G401.6 (cell line): ENCODE results near the gene FXR1.

ENCODE experiments used
- FAIRE-seq: peaks from 2 replicates; lab custom pipeline; 2012; peaks lifted over from hg19 to GRCh38; lab: Jason Lieb, UNC

FXR1 gene

DNA sequence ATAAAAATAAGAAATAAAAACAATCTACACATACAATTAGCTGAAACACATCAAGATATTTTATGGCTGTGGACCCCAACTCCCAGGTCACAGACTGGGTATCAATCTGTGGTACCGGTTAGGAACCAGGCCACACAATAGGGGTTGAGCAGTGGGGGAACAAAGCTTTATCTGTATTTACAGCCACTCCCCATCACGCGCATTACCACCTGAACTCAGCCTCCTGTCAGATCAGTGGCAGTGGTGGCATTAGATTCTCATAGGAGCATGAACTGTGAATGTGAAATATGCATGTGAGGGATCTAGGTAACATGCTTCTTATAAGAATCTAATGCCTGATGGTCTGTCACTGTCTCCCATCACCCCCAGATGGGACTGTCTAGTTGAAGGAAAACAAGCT lies 94.8 kb downstream of the FXR1 start:
- no peak for FAIRE-seq

DNA sequence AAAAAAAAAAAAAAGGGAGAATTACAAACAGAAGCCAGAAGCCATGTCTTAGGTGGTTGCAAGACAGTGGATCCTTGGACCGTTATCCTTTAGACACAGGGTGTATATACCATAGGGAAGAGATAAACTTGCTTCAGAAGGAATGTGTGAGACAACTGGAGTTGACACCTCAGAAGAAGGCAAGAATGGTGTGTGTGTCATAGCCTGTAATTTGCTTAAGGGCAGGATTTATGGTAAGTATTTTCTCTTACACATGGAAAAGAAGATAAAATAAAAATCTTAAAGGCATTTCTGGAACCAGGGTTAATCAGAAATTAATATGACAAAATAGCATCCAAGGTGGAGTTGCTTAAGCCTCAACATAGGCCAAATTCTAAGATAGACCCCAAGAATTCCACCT lies 96.3 kb downstream of the FXR1 start:
- FAIRE-seq = no peak

DNA sequence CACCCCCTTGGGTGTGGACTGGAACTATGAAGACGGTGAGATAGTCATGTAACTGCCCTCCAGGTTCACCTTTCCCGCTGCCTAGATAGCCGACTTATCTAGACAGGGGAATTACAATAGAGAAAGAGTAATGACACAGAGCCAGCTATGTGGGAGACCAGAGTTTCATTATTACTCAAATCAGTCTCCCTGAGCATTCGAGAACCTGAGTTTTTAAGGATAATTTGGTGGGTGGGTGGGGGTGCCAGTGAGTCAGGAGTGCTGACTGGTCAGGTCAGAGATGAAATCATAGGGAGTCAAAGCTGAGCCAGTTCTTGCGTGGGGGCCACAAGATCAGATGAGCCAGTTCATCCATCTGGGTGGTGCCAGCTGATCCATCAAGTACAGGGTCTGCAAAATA lies 96.8 kb downstream of the FXR1 start:
- no peak for FAIRE-seq

DNA sequence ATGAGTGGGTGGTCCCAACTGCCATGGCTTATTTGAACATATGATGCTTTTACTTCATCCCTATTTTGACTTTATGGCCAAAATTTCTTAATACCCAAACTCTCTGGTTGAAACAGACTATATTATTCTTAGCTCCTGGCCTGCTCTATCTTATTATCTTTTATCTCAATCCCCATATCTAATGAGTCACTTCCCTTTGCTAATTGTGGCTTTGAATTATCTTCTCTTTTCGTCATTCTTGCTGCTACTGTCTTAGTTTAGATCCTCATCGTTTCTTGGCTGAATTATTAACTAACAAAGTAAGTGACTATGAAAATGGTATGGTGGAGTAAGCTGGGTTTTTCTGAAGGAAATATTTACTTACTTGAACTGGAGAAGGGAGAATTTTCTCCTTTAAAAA lies 105.2 kb downstream of the FXR1 start:
- FAIRE-seq = no peak

DNA sequence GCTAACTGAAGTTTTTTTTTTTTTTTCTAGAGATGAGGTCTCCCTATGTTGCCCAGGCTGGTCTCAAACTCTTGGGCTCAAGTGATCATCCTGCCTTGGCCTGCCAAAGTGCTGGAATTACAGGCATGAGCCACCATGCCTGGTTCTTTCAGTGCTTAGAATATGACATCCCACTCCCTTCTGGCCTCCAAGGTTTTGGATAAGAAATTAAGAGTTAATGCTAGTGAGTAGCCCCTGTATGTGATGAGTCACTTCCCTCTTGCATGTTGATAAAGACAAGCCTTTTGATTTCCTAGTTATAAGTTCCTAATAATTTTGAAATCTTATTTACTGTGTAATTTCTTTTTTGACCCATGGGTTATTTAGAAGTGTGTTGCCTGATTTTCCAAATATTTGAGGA lies 112.7 kb downstream of the FXR1 start:
- no peak for FAIRE-seq

DNA sequence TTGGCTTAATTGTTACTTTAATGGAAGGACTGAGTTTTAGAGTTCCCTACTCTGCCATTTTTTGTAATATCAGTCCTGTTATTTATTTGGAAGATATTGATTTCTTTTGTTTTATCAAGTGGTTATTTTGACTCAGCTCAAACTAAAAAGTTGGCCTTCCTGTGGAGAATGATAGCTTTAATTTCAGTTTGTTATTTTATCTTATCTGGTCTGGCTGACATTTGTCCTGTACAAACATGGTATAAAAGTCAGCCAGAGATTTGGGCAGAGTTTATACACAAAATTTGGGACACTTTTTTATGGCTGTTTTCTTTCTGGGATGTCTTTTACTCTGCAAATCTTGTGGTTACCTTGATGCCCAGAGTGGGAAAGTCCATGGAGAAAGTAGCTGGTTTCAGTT lies 118.5 kb downstream of the FXR1 start:
- no peak for FAIRE-seq
